SK-N-SH (cell line): ENCODE measurements around the gene EVC.

ENCODE experiments used
- FOXJ3 ChIP-seq: sonication (generic); formaldehyde crosslinking; IDR thresholded peaks from 2 replicates; pipeline ENCODE4 v1.5.1; 2020; ENCODE audit warnings: mild to moderate bottlenecking, missing genetic modification reagents
- NFIC ChIP-seq: IDR thresholded peaks from 2 replicates; pipeline ENCODE4 v1.4.0; 2012; ENCODE audit warnings: borderline replicate concordance
- POLR2AphosphoS5 ChIP-seq: IDR thresholded peaks from 2 replicates; pipeline ENCODE4 v1.6.1; 2012; ENCODE audit warnings: low read depth, low read length
- YY1 ChIP-seq: IDR thresholded peaks from 2 replicates; pipeline ENCODE4 v1.4.0; 2012; ENCODE audit warnings: low read depth, mild to moderate bottlenecking
- TF ChIP-seq, protein P1 (sequence below): IDR thresholded peaks from 2 replicates; pipeline ENCODE4 v1.4.0; 2012; ENCODE audit warnings: low read depth, borderline replicate concordance
- TF ChIP-seq, protein P2 (sequence below): fragments of 200-600 bp; sonication (generic); IDR thresholded peaks from 2 replicates; pipeline ENCODE4 v1.6.1; 2017; ENCODE audit warnings: antibody characterized with exemption, mild to moderate bottlenecking, moderate library complexity

DNA sequence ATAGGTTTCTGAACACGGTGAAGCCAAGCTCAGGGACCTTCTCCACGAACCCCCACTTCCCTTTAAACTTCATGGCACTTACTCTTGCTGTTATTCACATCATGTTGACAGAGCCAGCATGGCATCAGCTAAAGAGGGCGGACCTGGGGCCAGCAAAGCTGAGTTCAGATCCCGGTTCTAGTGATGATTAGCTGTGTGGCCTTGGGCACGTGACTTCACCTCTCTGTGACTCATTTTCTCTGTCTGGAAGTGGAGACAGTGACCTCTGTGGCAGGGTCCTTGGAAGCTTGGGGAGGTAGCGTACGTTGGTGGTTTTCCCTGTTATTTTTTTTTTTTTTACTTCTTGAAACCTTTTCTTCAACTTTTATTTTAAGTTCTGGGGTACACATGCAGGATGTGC lies 13.4 kb downstream of the EVC start:
- TF ChIP-seq FOXJ3 (CRISPR knock-in tag) (no peak), NFIC (no peak), YY1 (no peak), POLR2AphosphoS5 (no peak)
- TF ChIP-seq, protein P1, sequence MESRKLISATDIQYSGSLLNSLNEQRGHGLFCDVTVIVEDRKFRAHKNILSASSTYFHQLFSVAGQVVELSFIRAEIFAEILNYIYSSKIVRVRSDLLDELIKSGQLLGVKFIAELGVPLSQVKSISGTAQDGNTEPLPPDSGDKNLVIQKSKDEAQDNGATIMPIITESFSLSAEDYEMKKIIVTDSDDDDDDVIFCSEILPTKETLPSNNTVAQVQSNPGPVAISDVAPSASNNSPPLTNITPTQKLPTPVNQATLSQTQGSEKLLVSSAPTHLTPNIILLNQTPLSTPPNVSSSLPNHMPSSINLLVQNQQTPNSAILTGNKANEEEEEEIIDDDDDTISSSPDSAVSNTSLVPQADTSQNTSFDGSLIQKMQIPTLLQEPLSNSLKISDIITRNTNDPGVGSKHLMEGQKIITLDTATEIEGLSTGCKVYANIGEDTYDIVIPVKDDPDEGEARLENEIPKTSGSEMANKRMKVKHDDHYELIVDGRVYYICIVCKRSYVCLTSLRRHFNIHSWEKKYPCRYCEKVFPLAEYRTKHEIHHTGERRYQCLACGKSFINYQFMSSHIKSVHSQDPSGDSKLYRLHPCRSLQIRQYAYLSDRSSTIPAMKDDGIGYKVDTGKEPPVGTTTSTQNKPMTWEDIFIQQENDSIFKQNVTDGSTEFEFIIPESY = no peak
- TF ChIP-seq, protein P2, sequence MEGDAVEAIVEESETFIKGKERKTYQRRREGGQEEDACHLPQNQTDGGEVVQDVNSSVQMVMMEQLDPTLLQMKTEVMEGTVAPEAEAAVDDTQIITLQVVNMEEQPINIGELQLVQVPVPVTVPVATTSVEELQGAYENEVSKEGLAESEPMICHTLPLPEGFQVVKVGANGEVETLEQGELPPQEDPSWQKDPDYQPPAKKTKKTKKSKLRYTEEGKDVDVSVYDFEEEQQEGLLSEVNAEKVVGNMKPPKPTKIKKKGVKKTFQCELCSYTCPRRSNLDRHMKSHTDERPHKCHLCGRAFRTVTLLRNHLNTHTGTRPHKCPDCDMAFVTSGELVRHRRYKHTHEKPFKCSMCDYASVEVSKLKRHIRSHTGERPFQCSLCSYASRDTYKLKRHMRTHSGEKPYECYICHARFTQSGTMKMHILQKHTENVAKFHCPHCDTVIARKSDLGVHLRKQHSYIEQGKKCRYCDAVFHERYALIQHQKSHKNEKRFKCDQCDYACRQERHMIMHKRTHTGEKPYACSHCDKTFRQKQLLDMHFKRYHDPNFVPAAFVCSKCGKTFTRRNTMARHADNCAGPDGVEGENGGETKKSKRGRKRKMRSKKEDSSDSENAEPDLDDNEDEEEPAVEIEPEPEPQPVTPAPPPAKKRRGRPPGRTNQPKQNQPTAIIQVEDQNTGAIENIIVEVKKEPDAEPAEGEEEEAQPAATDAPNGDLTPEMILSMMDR = no peak
